Heart left ventricle (tissue), 13 donors: Measurements from ENCODE around the gene PNPLA2.
A peak's percentile ranks its signal among the peaks of the same experiment; 100 is the strongest.

Experiments used
- POLR2A ChIP-seq, 2 donors: fragments of 450-650 bp; IDR thresholded peaks; one replicate each; pipeline ENCODE4 v1.6.1; 2017; ENCODE audit warnings: antibody characterized with exemption in 2 of 2, mild to moderate bottlenecking in 2 of 2, moderate library complexity in 2 of 2
- TF ChIP-seq, protein P1 (sequence below), 12 donors: fragments of 200-600 bp; sonication (generic) in 4 of 12; IDR thresholded peaks; one replicate each; pipeline versions ENCODE4 v1.5.0 to v1.8.0; 2018 to 2022; ENCODE audit warnings: antibody characterized with exemption in 12 of 12, mild to moderate bottlenecking in 5 of 12
- donor health status: ischemic (EF 13 %, LVEDD 7.1; RV severe dilation, severe dysfunction).
- donor health status: DM: no; HTN: yes; CAD: no.
- donor health status: DM: no; HTN: no; CAD: no.
- donor health status: ischemic (EF 25% LVEDD 6.9; RV normal size, moderate dysfunction).
- donor health status: ischemic (EF 25% LVEDD 5.7; RV mildly dilated, moderate dysfunction).
- donor health status: ischemic (EF 35%, LVEDD 5.7; RV mildly dilated, moderate dysfunction).
- donor health status: nonischemic (EF 11% LVEDD 7.7; RV severe dilation, severe dysfunction).
- donor health status: DM: yes; HTN: yes; CAD: no.
- donor health status: PGD.
- donor health status: ischemic (EF 29% LVEDD 5.4; RV normal size, mild dysfunction).
- donor health status: nonischemic (EF 23%, LVEDD 6.1; RV moderate dilation, normal function).

DNA sequence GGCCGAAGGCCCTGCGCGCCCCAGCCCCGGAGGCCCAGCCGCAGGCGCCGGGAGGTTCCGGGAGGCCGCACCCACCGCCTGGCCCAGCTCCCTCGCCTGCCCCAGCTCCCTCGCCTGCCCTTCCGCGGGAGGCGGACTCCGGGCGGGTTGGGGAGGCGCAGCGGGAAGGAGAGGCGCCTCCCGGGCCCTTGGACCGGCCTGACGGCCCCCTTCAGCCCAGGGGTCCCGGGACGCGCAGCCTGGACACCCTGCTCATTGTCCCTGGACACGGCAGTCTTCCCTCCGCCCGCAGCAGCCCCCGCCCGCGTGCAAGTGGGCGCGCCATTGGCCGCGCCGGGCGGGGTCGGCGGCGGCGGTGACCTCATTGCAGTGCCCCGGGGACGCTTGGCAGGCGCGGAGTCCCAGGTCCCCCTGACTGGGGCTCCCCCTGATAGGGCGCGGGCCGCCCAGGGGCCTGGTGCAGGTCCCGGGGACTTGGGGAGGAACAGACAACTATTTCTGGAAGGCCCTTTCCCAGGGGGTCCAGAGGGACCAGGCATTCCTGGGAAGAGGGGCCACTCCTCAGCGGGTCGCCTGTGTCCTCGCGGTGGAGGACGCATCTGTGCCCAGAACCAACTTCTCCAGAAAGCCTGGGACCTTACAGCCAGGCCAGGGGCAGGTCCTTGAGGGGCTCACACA lies 14.5 kb downstream of the PNPLA2 start:
- TF ChIP-seq, protein P1, sequence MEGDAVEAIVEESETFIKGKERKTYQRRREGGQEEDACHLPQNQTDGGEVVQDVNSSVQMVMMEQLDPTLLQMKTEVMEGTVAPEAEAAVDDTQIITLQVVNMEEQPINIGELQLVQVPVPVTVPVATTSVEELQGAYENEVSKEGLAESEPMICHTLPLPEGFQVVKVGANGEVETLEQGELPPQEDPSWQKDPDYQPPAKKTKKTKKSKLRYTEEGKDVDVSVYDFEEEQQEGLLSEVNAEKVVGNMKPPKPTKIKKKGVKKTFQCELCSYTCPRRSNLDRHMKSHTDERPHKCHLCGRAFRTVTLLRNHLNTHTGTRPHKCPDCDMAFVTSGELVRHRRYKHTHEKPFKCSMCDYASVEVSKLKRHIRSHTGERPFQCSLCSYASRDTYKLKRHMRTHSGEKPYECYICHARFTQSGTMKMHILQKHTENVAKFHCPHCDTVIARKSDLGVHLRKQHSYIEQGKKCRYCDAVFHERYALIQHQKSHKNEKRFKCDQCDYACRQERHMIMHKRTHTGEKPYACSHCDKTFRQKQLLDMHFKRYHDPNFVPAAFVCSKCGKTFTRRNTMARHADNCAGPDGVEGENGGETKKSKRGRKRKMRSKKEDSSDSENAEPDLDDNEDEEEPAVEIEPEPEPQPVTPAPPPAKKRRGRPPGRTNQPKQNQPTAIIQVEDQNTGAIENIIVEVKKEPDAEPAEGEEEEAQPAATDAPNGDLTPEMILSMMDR (IDR thresholded peaks at IDR 0.05), result no peak
- peak in 1 of 2 donors; percentile 45 for TF ChIP-seq POLR2A (IDR thresholded peaks at IDR 0.05)
